ENCODE results near the gene D2HGDH.
A peak's percentile ranks its signal among the peaks of the same experiment; 100 is the strongest.

Gene D2HGDH

DNA sequence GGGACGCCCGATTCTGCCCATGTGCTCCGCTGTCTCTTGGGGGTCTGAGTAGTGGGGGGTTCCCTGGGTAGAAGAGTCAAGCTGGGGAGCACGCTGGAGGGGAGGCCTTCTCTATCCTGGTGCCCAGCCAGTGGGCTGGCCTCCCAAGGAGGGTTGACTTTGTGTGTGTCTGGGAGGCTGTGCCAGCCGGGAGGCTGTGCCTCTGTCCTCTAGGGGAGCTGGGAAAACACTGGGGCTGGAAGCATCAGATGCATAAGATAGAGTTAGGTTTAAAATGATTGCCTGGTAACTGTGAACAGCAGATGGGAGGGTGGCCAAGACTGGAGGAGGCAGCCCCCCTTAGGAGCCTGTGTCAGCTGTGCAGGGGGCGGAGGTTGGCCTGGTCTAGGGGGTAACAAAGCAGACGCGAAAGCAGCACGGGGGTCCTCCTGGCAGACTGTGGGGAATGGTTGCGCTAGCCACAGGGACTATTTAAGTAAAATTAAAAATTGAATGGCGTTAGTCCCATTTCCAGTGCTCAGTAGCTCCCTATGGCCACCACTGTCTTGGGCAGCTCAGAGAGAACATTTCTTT, 31.3 kb upstream of the D2HGDH start:
- TF ChIP-seq POLR2AphosphoS5 (IDR thresholded peaks at IDR 0.05; ENCODE audit: low read depth, low read length) (no peak), POLR2A (IDR thresholded peaks at IDR 0.05; ENCODE audit: low read depth, low read length) (no peak), TAF1 (IDR thresholded peaks at IDR 0.05; ENCODE audit: borderline replicate concordance, low read depth, low read length) (no peak)
- FAIRE-seq (peak; percentile 46), DNase-seq (ENCODE audit: insufficient read length) (no peak)

DNA sequence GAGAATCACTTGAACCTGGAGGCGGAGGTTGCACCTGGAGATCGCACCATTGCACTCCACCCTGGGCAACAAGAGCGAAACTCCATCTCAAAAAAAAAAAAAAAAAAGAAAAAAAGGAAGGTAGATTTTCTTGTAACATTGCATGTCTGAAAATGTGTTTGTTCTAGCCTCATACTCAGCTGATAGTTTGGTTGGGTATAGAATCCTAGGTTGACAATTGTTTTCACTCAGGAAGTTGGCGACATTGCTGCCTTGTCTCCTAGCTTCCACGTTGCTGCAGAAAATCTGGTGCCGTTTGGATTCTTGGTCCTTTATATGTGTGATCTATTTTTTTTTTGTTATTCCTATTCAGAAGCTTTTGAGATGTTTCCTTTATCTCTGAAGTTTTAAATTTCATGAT, 27.9 kb upstream of the D2HGDH start:
- no peak for DNase-seq (ENCODE audit: insufficient read length)
- no peak for FAIRE-seq
- TF ChIP-seq TAF1 (IDR thresholded peaks at IDR 0.05; ENCODE audit: borderline replicate concordance, low read depth, low read length) (no peak), POLR2A (IDR thresholded peaks at IDR 0.05; ENCODE audit: low read depth, low read length) (no peak), POLR2AphosphoS5 (IDR thresholded peaks at IDR 0.05; ENCODE audit: low read depth, low read length) (no peak)

DNA sequence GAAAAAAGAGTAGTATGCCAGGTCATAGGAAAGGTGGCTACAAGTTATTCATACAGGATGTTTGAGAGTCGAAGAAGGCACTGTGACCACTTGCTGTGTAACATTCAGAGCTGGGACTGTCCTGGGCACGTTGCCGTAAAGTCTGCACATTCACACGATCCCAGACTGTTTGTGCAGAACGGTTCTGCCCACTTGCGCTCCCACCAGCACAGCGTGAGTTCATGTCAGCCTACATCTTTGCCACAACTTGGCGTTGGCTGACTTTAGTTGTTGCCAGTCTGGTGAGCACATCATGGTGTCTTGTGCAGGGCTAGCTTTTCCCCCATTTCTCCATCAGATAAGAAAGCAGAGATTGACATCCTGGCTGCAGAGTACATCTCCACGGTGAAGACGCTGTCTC, 25.6 kb upstream of the D2HGDH start:
- FAIRE-seq (no peak), DNase-seq (ENCODE audit: insufficient read length) (no peak)
- TF ChIP-seq POLR2AphosphoS5 (IDR thresholded peaks at IDR 0.05; ENCODE audit: low read depth, low read length) (no peak), POLR2A (IDR thresholded peaks at IDR 0.05; ENCODE audit: low read depth, low read length) (no peak), TAF1 (IDR thresholded peaks at IDR 0.05; ENCODE audit: borderline replicate concordance, low read depth, low read length) (no peak)

DNA sequence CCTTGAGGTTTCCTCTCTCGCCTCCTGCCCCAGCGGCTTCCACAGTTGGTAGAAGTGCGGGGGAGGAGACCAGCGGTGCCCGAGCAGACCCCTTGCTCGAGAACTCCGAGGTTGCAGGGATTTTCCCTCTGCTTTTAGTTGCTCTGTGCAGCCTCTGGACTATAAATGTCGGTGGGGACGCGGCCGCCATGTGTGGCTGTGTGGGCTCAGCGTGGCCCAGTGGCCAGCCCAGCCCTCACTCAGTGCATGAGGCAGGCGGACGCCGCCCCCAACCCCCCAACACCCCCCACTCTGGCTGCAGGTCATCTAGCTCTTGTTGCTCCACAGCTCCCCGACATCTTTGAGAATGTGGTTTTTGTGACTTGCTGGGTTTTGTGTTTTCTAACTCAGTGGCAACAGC, 15.3 kb upstream of the D2HGDH start:
- DNase-seq (ENCODE audit: insufficient read length) (no peak), FAIRE-seq (no peak)
- no peak for TF ChIP-seq POLR2A (IDR thresholded peaks at IDR 0.05; ENCODE audit: low read depth, low read length)
- TF ChIP-seq POLR2AphosphoS5 (IDR thresholded peaks at IDR 0.05; ENCODE audit: low read depth, low read length): no peak
- TF ChIP-seq TAF1 (IDR thresholded peaks at IDR 0.05; ENCODE audit: borderline replicate concordance, low read depth, low read length): no peak

DNA sequence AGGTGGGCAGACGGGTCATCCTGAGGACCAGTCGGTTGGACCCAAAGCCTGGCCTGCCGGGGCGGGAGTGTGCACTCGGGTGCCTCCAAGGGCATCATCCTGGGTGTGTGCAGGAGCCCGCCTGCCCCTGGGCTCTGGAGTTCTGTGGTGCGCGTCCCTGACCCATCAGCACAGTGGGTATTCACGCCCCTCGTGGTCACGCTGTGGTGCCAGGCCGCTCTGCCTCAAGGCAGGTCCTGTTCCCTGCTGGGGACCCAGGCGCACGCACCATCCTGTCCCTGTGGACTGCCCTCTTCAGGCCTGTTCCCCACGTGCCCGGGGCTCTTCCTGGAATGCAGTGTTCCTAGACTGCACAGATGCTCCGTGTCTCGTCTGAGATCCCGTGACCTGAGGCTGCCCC, 14.3 kb upstream of the D2HGDH start:
- FAIRE-seq: no peak
- TF ChIP-seq POLR2AphosphoS5 (IDR thresholded peaks at IDR 0.05; ENCODE audit: low read depth, low read length): no peak
- TF ChIP-seq POLR2A (IDR thresholded peaks at IDR 0.05; ENCODE audit: low read depth, low read length): no peak
- TF ChIP-seq TAF1 (IDR thresholded peaks at IDR 0.05; ENCODE audit: borderline replicate concordance, low read depth, low read length): no peak
- no peak for DNase-seq (ENCODE audit: insufficient read length)

DNA sequence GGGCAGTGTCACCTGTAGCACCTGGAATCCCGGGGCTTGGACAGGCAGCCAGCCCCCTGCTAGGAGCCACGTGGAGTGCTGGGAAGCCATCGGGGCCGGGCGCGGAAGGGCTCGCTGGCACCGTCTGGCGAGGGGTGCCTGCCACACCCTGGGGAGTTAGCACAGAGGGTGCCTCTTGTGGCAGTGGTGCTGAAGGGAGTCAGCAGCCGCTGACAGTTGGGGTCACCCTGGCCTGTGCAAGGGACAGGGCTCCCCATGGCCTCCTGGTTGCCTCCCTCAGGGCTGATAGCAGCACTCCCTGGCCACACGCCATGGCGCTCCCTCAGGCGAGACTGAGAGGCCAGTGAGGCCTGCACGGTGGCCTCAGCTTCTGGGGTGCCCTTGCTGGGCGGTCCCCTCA, 13.9 kb upstream of the D2HGDH start:
- DNase-seq (ENCODE audit: insufficient read length): no peak
- TF ChIP-seq POLR2A (IDR thresholded peaks at IDR 0.05; ENCODE audit: low read depth, low read length) (no peak; the same call in 1 of the 2 replicates), POLR2AphosphoS5 (IDR thresholded peaks at IDR 0.05; ENCODE audit: low read depth, low read length) (no peak), TAF1 (IDR thresholded peaks at IDR 0.05; ENCODE audit: borderline replicate concordance, low read depth, low read length) (no peak)
- FAIRE-seq: no peak

DNA sequence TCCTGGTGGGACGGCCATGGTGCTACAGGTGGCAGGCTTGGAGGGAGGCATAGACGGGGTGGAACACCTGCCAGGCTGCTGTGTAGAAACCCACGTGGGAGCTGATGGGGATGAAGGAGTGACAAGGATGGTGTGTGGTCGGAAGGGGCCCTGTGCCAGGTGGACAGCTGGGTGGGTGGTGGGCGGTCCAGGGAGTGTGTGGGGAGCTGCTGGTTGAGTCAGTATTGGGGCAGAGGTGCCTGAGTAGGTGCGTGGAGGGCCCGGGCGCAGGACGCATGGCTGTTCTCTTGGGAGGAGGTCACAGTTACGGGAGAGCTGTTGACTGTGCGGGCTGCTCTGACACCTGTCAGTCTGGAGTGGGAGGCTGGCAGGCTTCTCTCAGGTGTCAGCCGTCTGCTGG, 12.6 kb upstream of the D2HGDH start:
- FAIRE-seq (no peak), DNase-seq (ENCODE audit: insufficient read length) (no peak)
- peak; percentile 54; the same call in 1 of the 2 replicates for TF ChIP-seq POLR2AphosphoS5 (IDR thresholded peaks at IDR 0.05; ENCODE audit: low read depth, low read length)
- TF ChIP-seq POLR2A (IDR thresholded peaks at IDR 0.05; ENCODE audit: low read depth, low read length): no peak
- no peak for TF ChIP-seq TAF1 (IDR thresholded peaks at IDR 0.05; ENCODE audit: borderline replicate concordance, low read depth, low read length)

DNA sequence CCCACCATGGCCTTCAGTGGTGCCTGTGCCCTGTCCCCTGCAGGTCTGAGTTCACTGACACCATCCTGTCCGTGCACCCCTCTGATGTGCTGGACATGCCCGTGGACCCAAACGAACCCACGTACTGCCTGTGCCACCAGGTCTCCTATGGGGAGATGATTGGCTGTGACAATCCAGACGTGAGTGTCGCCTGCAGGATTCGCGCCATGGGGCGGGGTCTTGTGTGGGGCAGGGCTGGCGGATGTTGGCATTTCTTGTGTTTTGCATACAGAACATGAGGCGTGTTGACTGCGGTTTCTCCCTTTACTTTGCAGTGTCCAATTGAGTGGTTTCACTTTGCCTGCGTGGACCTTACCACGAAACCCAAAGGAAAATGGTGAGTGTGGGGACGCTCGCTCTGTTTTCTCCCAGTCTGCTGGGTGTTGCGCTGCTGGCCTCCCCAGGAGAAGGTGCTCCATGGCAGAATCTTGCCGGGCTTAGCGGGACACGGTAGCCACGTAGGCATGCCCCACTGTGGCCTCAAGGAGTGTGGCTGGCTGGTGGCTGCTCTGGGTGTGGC, 11.5 kb upstream of the D2HGDH start:
- FAIRE-seq: no peak
- TF ChIP-seq TAF1 (IDR thresholded peaks at IDR 0.05; ENCODE audit: borderline replicate concordance, low read depth, low read length) (no peak), POLR2A (IDR thresholded peaks at IDR 0.05; ENCODE audit: low read depth, low read length) (peak; percentile 26; the same call in 1 of the 2 replicates), POLR2AphosphoS5 (IDR thresholded peaks at IDR 0.05; ENCODE audit: low read depth, low read length) (no peak)
- no peak for DNase-seq (ENCODE audit: insufficient read length)

DNA sequence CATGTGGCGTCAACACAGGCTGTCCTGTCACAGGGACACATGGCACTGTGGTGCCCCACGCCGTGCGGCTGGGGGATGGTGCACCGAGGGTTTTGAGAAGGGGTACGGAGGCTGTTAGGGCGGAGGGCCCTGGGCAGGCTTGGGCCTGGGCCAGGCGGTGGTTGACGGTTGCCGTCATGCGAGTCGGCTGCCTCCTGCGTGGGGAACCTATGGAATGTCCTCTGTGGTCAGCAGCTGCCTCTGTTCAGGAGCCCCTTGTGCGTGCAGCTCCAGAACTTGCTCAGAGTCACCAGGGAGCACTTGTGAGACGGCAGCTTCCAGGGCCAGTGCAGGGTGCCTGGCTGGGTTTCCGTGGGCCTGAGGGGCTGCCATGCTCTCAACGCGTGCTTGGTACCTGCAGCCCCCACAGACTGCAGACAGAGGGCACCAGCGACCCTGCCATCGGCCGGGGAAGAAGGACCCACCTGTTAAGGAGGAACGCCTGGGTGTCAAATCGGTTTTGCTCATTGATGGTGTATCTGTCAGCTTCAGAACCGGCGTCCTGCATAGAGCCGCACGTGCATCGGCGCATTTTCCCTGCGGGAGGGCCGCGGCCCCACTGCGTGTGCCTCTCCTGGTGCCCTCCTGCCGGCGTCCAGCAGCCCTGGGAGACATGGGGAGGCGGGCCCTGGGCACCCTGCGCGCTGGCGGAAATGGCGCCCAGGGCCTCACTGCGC, 10.0 kb upstream of the D2HGDH start:
- FAIRE-seq: no peak
- DNase-seq (ENCODE audit: insufficient read length): no peak
- no peak for TF ChIP-seq POLR2AphosphoS5 (IDR thresholded peaks at IDR 0.05; ENCODE audit: low read depth, low read length)
- peak; percentile 41 for TF ChIP-seq POLR2A (IDR thresholded peaks at IDR 0.05; ENCODE audit: low read depth, low read length)
- no peak for TF ChIP-seq TAF1 (IDR thresholded peaks at IDR 0.05; ENCODE audit: borderline replicate concordance, low read depth, low read length)

DNA sequence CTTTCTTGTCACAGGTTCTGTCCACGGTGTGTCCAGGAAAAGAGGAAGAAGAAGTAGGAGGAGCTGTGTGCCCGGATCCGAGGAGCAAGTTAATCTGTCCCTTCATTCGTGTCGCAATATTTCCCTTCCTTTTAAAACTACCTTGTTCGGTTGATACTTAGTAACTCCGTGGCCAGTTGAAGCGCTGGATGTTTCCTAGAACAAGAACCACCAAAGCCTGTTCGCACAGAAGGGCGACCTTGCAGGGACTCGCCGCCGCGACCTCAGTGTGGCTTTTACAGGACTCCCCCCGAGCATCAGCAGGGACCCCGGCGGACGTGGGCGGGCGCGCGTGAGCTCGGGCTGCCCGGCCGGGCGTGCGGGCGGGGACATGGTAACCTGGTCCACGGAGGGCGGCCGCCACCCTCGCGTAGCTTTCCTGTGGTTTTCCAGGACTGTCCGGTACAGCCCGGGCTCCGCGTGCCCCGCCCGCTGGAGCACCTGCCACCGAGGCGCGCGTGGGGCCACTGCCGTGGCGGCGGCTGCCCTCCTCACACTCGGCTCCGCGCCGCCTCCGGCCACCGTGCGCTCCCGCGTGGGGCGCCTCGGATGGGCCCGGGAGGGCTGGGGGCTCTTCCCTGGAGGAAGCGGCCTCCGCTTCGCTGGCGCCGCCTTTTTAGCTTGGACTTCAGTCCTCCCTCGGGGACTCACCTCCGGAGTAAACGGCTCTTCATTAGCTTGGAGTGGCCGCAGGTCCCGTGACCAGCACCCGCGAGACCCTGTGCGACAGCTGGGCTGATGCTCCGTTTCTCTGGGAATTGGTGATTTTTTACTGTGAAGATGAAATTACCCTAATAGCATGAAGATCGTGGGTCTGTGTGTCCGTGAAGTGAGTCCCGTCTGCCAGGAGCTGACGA, 9.2 kb upstream of the D2HGDH start:
- DNase-seq (ENCODE audit: insufficient read length): no peak
- TF ChIP-seq POLR2A (IDR thresholded peaks at IDR 0.05; ENCODE audit: low read depth, low read length) (no peak), POLR2AphosphoS5 (IDR thresholded peaks at IDR 0.05; ENCODE audit: low read depth, low read length) (no peak), TAF1 (IDR thresholded peaks at IDR 0.05; ENCODE audit: borderline replicate concordance, low read depth, low read length) (no peak)
- no peak for FAIRE-seq

DNA sequence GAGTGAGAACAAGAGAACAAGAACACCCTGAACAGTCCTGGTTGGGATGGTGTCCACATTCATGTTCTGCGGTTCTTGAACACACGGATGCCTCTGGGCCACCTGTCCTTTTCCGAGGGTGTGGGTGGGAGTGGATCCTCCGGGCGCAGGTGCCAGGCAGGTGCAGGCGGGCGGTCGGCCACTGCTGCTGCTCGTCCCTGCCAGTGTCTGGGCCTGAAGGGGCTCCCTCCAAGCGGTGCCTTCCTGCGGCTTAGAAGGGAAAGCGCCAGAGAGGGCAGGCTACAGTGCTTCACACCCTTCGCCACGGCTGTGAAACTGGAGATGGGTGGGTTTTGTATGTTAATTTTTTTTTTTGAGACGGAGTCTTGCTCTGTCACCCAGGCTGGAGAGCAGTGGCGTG, 8.0 kb upstream of the D2HGDH start:
- FAIRE-seq (no peak), DNase-seq (ENCODE audit: insufficient read length) (no peak)
- TF ChIP-seq POLR2AphosphoS5 (IDR thresholded peaks at IDR 0.05; ENCODE audit: low read depth, low read length) (no peak), TAF1 (IDR thresholded peaks at IDR 0.05; ENCODE audit: borderline replicate concordance, low read depth, low read length) (no peak), POLR2A (IDR thresholded peaks at IDR 0.05; ENCODE audit: low read depth, low read length) (no peak)
